CD1c-positive myeloid dendritic cell (primary cell): ENCODE data around the gene ATP1A2.
A peak's percentile ranks its signal among the peaks of the same experiment; 100 is the strongest.
"Not testable (repeated sequence)": the region's sequence is repeated elsewhere in the genome, so short reads cannot be mapped to it uniquely, and the experiment has no call there.

Experiments used
- DNase-seq: peaks from one replicate; pipeline ENCODE4 v3.0.0-alpha.2; 2016; ENCODE audit errors: extremely low spot score

ATP1A2 gene

GRCh38 chr1:160124705-160125478, 9.3 kb downstream of the ATP1A2 start:
- DNase-seq, result no peak

GRCh38 chr1:160125746-160126145, 10.2 kb downstream of the ATP1A2 start:
- DNase-seq, result no peak

GRCh38 chr1:160126342-160126741, 10.8 kb downstream of the ATP1A2 start:
- not testable (repeated sequence) for DNase-seq

GRCh38 chr1:160127381-160127780, 11.8 kb downstream of the ATP1A2 start:
- DNase-seq, result no peak

GRCh38 chr1:160127865-160128523, 12.4 kb downstream of the ATP1A2 start:
- DNase-seq, result peak; percentile 34

- no peak for DNase-seq
These were observed 13.1 kb downstream of the ATP1A2 start for GRCh38 chr1:160128636-160129035.

GRCh38 chr1:160129046-160129445, 13.5 kb downstream of the ATP1A2 start:
- no peak for DNase-seq

- DNase-seq, result no peak
These were observed 14.0 kb downstream of the ATP1A2 start for GRCh38 chr1:160129558-160129957.

- DNase-seq, result no peak
These were observed 14.4 kb downstream of the ATP1A2 start for GRCh38 chr1:160129966-160130365.

- no peak for DNase-seq
These were observed 14.9 kb downstream of the ATP1A2 start for GRCh38 chr1:160130486-160130885.

GRCh38 chr1:160130939-160131338, 15.4 kb downstream of the ATP1A2 start:
- DNase-seq, result no peak

GRCh38 chr1:160131803-160132565, 16.4 kb downstream of the ATP1A2 start:
- DNase-seq, result no peak

- DNase-seq, result no peak
These were observed 18.6 kb downstream of the ATP1A2 start for GRCh38 chr1:160133990-160134770.

GRCh38 chr1:160134791-160135572, 19.4 kb downstream of the ATP1A2 start:
- peak; percentile 43 for DNase-seq

- no peak for DNase-seq
These were observed 20.8 kb downstream of the ATP1A2 start for GRCh38 chr1:160136121-160136925.

- no peak for DNase-seq
These were observed 21.3 kb downstream of the ATP1A2 start for GRCh38 chr1:160136926-160137200.

GRCh38 chr1:160137216-160137862, 21.8 kb downstream of the ATP1A2 start:
- DNase-seq, result no peak

GRCh38 chr1:160139840-160140239, 24.3 kb downstream of the ATP1A2 start:
- no peak for DNase-seq

- DNase-seq, result peak; percentile 77
These were observed 28.1 kb downstream of the ATP1A2 start for GRCh38 chr1:160143695-160144094.

GRCh38 chr1:160144921-160145320, 29.4 kb downstream of the ATP1A2 start:
- no peak for DNase-seq
